Left colon (tissue), 2 donors: ENCODE measurements around the gene ATP2A3. TPM values are rescaled to one million over a fixed set of nuclear protein-coding genes. Genes with fewer than 3 reads are reported as not detected.

Source experiments
- ATAC-seq: fragments of 200-7000 bp; cut with Tn5 transposase; one replicate; pipeline ENCODE4 v1.9.1; 2020; ENCODE audit warnings: mild to moderate bottlenecking, moderate library complexity
- DNase-seq, 2 donors: peaks; one replicate each; pipeline ENCODE4 v3.0.0-alpha.2; 2020
- intact Hi-C, 2 donors: fragments of 100-400 bp; cut with DNase I in 1 of 2; cut with micrococcal nuclease in 1 of 2; formaldehyde crosslinking; loops; one replicate each; pipeline versions ENCODE4 v1.11.2 to v1.14.0; 2022; cut with DNase I, micrococcal nuclease
- total RNA-seq, 2 donors: library from RNA; stranded (reverse); fragmentation: NEBNext Ultra II Directional; extraction: Animal tissue kit (Norgen Biotek cat#: 25700); gene quantifications; one replicate each; pipeline ENCODE4 v1.2.1, GENCODE V29; 2021
- donor health status: DM: no; HTN: no; CAD: no.
- donor health status: DM: yes; HTN: yes; CAD: no.

The ATP2A3 gene
- total RNA-seq, 2 donors from 2014 or later, result 276 to 300 TPM

GRCh38 chr17:3889325-3890012 lies 74.8 kb downstream of the ATP2A3 start:
- ATAC-seq (no peak), DNase-seq (no peak)
- intact Hi-C loops, result no loop called here

GRCh38 chr17:3888343-3889171 lies 75.7 kb downstream of the ATP2A3 start:
- peak; percentile 47 for ATAC-seq

GRCh38 chr17:3887804-3888203 lies 76.4 kb downstream of the ATP2A3 start:
- DNase-seq, result no peak
- no peak for ATAC-seq
- intact Hi-C loops, result no loop called here

More at GRCh38 chr17:3888343-3889171, 75.7 kb downstream of the ATP2A3 start:
- DNase-seq, result peak; percentile 78 to 89
- intact Hi-C loops, result no loop called here

GRCh38 chr17:3887394-3887793 lies 76.8 kb downstream of the ATP2A3 start:
- DNase-seq (no peak), ATAC-seq (no peak)
- intact Hi-C loops, result no loop called here

- peak in 1 of 2 donors; percentile 49 for DNase-seq
- no peak for ATAC-seq
- intact Hi-C loops, result no loop called here
Observed at GRCh38 chr17:3886776-3887175, 77.5 kb downstream of the ATP2A3 start.

GRCh38 chr17:3885970-3886369 lies 78.3 kb downstream of the ATP2A3 start:
- no peak for ATAC-seq
- intact Hi-C loops, result no loop called here

GRCh38 chr17:3885271-3885670 lies 79.0 kb downstream of the ATP2A3 start:
- ATAC-seq (no peak), DNase-seq (no peak)
- intact Hi-C loops, result no loop called here

More at GRCh38 chr17:3885970-3886369, 78.3 kb downstream of the ATP2A3 start:
- no peak for DNase-seq

GRCh38 chr17:3884188-3884587 lies 80.0 kb downstream of the ATP2A3 start:
- no peak for ATAC-seq
- no peak for DNase-seq
- intact Hi-C loops, result no loop called here

GRCh38 chr17:3882276-3882675 lies 82.0 kb downstream of the ATP2A3 start:
- ATAC-seq (no peak), DNase-seq (no peak)
- intact Hi-C loops, result no loop called here

GRCh38 chr17:3880983-3881382 lies 83.3 kb downstream of the ATP2A3 start:
- no peak for ATAC-seq
- intact Hi-C loops, result no loop called here
- DNase-seq, result no peak

GRCh38 chr17:3879591-3880417 lies 84.4 kb downstream of the ATP2A3 start:
- ATAC-seq (peak; percentile 73), DNase-seq (no peak)
- intact Hi-C loops, result loop anchor here in 1 of 2 donors (10.0 kb wide), 1 partner anchor 515 kb away; no protein-coding TSS in a partner anchor

- intact Hi-C loops, result loop anchor here in 1 of 2 donors (10.0 kb wide), 1 partner anchor 516 kb away; no protein-coding TSS in a partner anchor
- DNase-seq, result no peak
- peak; percentile 40 for ATAC-seq
Observed at GRCh38 chr17:3879186-3879585, 85.1 kb downstream of the ATP2A3 start.

GRCh38 chr17:3877220-3877619 lies 87.0 kb downstream of the ATP2A3 start:
- intact Hi-C loops, result loop anchor here in 1 of 2 donors (10.0 kb wide), 1 partner anchor 518 kb away; no protein-coding TSS in a partner anchor
- ATAC-seq (no peak), DNase-seq (no peak)

- intact Hi-C loops, result loop anchor here in 1 of 2 donors (10.0 kb wide), 1 partner anchor 519 kb away; no protein-coding TSS in a partner anchor
- ATAC-seq, result no peak
- no peak for DNase-seq
Observed at GRCh38 chr17:3875317-3875716, 88.9 kb downstream of the ATP2A3 start.

Other genes starting within 250 kb of the ATP2A3 start
- 1 to 10 TPM; 1.1 to 2.6 TPM for gene HASPIN, start 240.5 kb downstream of the ATP2A3 start, total RNA-seq
- 10 to 100 TPM; 15.6 to 16.2 TPM for gene ITGAE, start 163.2 kb downstream of the ATP2A3 start, total RNA-seq
- 10 to 100 TPM; 35.9 to 42.5 TPM for gene NCBP3, start 118.2 kb downstream of the ATP2A3 start, total RNA-seq
- gene CAMKK1, start 71.4 kb downstream of the ATP2A3 start, total RNA-seq, result 1 to 10 TPM; 5.0 to 6.3 TPM
- 1 to 10 TPM; 2.8 to 5.9 TPM for gene P2RX1, start 48.0 kb downstream of the ATP2A3 start, total RNA-seq
- gene ZZEF1, start 178.6 kb upstream of the ATP2A3 start, total RNA-seq, result 100 to 1,000 TPM; 134 to 164 TPM
- gene CYB5D2, start 178.8 kb upstream of the ATP2A3 start, total RNA-seq, result 10 to 100 TPM; 11.8 to 16.3 TPM